Panc1 (cell line): ENCODE results near the gene ABCG1. TPM values are rescaled to one million over a fixed set of nuclear protein-coding genes. Genes with fewer than 3 reads are reported as not detected.

Experiments used
- ATAC-seq: fragments of 200-7000 bp; cut with Tn5 transposase; 2 replicates; pipeline ENCODE4 v1.9.1; 2020; ENCODE audit warnings: mild to moderate bottlenecking, moderate library complexity
- BruUV-seq: library from RNA; stranded (reverse); fragments of 400-500 nt; replicated peaks from 2 replicates; lab custom pipeline; 2021; lab: Mats Ljungman, UMichigan
- CTCF ChIA-PET: fragments of 300-600 bp; sonication (Branson Sonifier 250); formaldehyde crosslinking; loops from one replicate; lab custom pipeline; 2022; ENCODE audit warnings: antibody characterized with exemption; lab: Charles Lee
- POLR2A ChIA-PET: fragments of 300-600 bp; sonication (Branson Sonifier 250); formaldehyde crosslinking; loops from one replicate; lab custom pipeline; 2022; ENCODE audit warnings: antibody characterized with exemption; lab: Charles Lee
- DNase-seq: peaks from one replicate; pipeline ENCODE4 v3.0.0-alpha.2; 2010; ENCODE audit warnings: low read depth, low spot score
- H3K27ac ChIP-seq: 2 replicates; pipeline ENCODE4 v1.5.1; 2011; ENCODE audit warnings: mild to moderate bottlenecking, low read length, inconsistent platforms
- H3K27me3 ChIP-seq: fragments of 200-500 bp; sonication (Bioruptor generic); 2 replicates; pipeline ENCODE4 v1.6.0; 2014; ENCODE audit warnings: low read length, inconsistent platforms; ENCODE audit not compliant: control insufficient read depth, insufficient read depth
- H3K36me3 ChIP-seq: fragments of 200-500 bp; sonication (Bioruptor generic); 2 replicates; pipeline ENCODE4 v1.5.1; 2014; ENCODE audit warnings: inconsistent platforms, mild to moderate bottlenecking, low read length, moderate library complexity; ENCODE audit not compliant: control insufficient read depth, insufficient read depth
- H3K4me1 ChIP-seq: 2 replicates; pipeline ENCODE4 v1.5.1; 2011; ENCODE audit warnings: inconsistent platforms, mild to moderate bottlenecking, low read length, moderate library complexity; ENCODE audit not compliant: control insufficient read depth, insufficient read depth
- H3K4me3 ChIP-seq, 2 experiments: 2 replicates each; pipeline ENCODE4 v1.5.1; 2011 to 2012; ENCODE audit warnings: low read depth in 2 of 2, low read length in 2 of 2, mild to moderate bottlenecking in 2 of 2, inconsistent platforms in 1 of 2, moderate library complexity in 1 of 2
- H3K9me3 ChIP-seq: fragments of 200-500 bp; sonication (Bioruptor generic); 2 replicates; pipeline ENCODE4 v1.5.1; 2014; ENCODE audit warnings: low read depth, mild to moderate bottlenecking, inconsistent platforms, low read length, moderate library complexity; ENCODE audit not compliant: control insufficient read depth, insufficient read depth
- CTCF ChIP-seq: fragments of 450-650 bp; IDR thresholded peaks from 2 replicates; pipeline ENCODE4 v1.5.1; 2017; ENCODE audit warnings: mild to moderate bottlenecking
- POLR2AphosphoS5 ChIP-seq: IDR thresholded peaks from 2 replicates; pipeline ENCODE4 v1.6.1; 2012; ENCODE audit warnings: mild to moderate bottlenecking, low read depth, low read length, moderate library complexity
- REST ChIP-seq, 2 experiments: IDR thresholded peaks; 2 replicates each; pipeline ENCODE4 v1.6.1; 2011 to 2012; ENCODE audit warnings: low read depth in 2 of 2, control low read depth in 1 of 2, low read length in 1 of 2, mild to moderate bottlenecking in 1 of 2, moderate library complexity in 1 of 2; ENCODE audit not compliant: insufficient read depth in 1 of 2
- SIN3A ChIP-seq: IDR thresholded peaks from 2 replicates; pipeline ENCODE4 v1.6.1; 2012; ENCODE audit warnings: low read depth, mild to moderate bottlenecking, low read length, moderate library complexity, borderline replicate concordance; ENCODE audit not compliant: insufficient read depth
- TCF7L2 ChIP-seq: IDR thresholded peaks from 2 replicates; pipeline ENCODE4 v1.6.1; 2011; ENCODE audit warnings: mild to moderate bottlenecking, low read depth, low read length, inconsistent platforms
- in situ Hi-C: cut with HindIII; loops from 2 replicates; pipeline ENCODE4 v1.10.0; 2016; ENCODE audit warnings: low sequenced_read_pairs, low pct_unique_long_range_greater_than_20kb
- intact Hi-C: fragments of 100-400 bp; cut with micrococcal nuclease; formaldehyde crosslinking; loops from one replicate; pipeline ENCODE4 v1.10.0; 2022; ENCODE audit not compliant: unreplicated experiment
- total RNA-seq: library from RNA; stranded (reverse); gene quantifications from one replicate; pipeline ENCODE4 v1.2.1, GENCODE V29; 2021; ENCODE audit not compliant: unreplicated experiment

The ABCG1 gene
- total RNA-seq, 1 experiment from 2014 or later, result 0.80 TPM

- DNase-seq, result no peak
- no peak for ATAC-seq
- ChIA-PET POLR2A (no interaction called here), CTCF (no interaction called here)
- no TSS peak for BruUV-seq
- TF ChIP-seq CTCF (no peak), REST (IDR thresholded peaks at IDR 0.05; ENCODE audit: insufficient read depth in 1 of 2, low read depth in 2 of 2, low read length in 1 of 2) (no peak), POLR2AphosphoS5 (no peak), SIN3A (no peak), TCF7L2 (no peak)
- Histone ChIP-seq H3K9me3 (no peaks in the 10 kb centered on the region), H3K4me3 (no peak overlapping the region), H3K27ac (no peak overlapping the region), H3K36me3 (no peaks in the 10 kb centered on the region), H3K27me3 (no peaks in the 10 kb centered on the region; the same call in 1 of the 2 replicates), H3K4me1 (no peaks in the 10 kb centered on the region)
- in situ Hi-C loops (no loop called here), intact Hi-C loops (no loop called here)
Observed at GRCh38 chr21:42213082-42213774, 5.7 kb upstream of the ABCG1 start.

GRCh38 chr21:42214081-42214750, 4.7 kb upstream of the ABCG1 start:
- DNase-seq (no peak), ATAC-seq (no peak)
- intact Hi-C loops (no loop called here), in situ Hi-C loops (no loop called here)
- no peak for TF ChIP-seq SIN3A
- no peak for TF ChIP-seq REST (IDR thresholded peaks at IDR 0.05; ENCODE audit: insufficient read depth in 1 of 2, low read depth in 2 of 2, low read length in 1 of 2)
- TF ChIP-seq TCF7L2, result no peak
- TF ChIP-seq CTCF, result no peak
- BruUV-seq, result no TSS peak
- Histone ChIP-seq H3K27me3 (no peaks in the 10 kb centered on the region; the same call in 1 of the 2 replicates), H3K36me3 (no peaks in the 10 kb centered on the region), H3K4me3 (no peak overlapping the region), H3K27ac (no peak overlapping the region), H3K4me1 (no peaks in the 10 kb centered on the region), H3K9me3 (no peaks in the 10 kb centered on the region)
- POLR2A ChIA-PET, result no interaction called here
- CTCF ChIA-PET, result no interaction called here
